Mesenchymal stem cell (in vitro differentiated cells and primary cell): ENCODE data around the gene TBCD.
A peak's percentile ranks its signal among the peaks of the same experiment; 100 is the strongest.

ENCODE experiments used
- DNase-seq: peaks from one replicate; pipeline ENCODE4 v3.0.0-alpha.2; 2013
- H2AFZ ChIP-seq: one replicate; pipeline ENCODE4 v1.6.1; 2013; ENCODE audit warnings: low read depth, mild to moderate bottlenecking, control low read depth, inconsistent platforms, low read length, moderate library complexity
- H2AK5ac ChIP-seq: 2 replicates; pipeline ENCODE4 v1.6.1; 2013; ENCODE audit warnings: low read length, moderate library complexity, mild to moderate bottlenecking, inconsistent platforms; ENCODE audit not compliant: severe bottlenecking
- H2BK120ac ChIP-seq: one replicate; pipeline ENCODE4 v1.6.1; 2013; ENCODE audit warnings: low read depth, mild to moderate bottlenecking, inconsistent platforms, low read length, moderate library complexity
- H2BK12ac ChIP-seq, 2 experiments: one replicate each; pipeline ENCODE4 v1.6.1; 2013; ENCODE audit warnings: inconsistent platforms in 2 of 2, low read length in 2 of 2, mild to moderate bottlenecking in 2 of 2, moderate library complexity in 2 of 2, control low read depth in 1 of 2
- H2BK15ac ChIP-seq: one replicate; pipeline ENCODE4 v1.6.1; 2013; ENCODE audit warnings: mild to moderate bottlenecking, low read depth, inconsistent platforms; ENCODE audit not compliant: poor library complexity, severe bottlenecking
- H2BK5ac ChIP-seq: 2 replicates; pipeline ENCODE4 v1.6.1; 2013; ENCODE audit warnings: low read depth, mild to moderate bottlenecking, low read length, control low read depth, inconsistent platforms; ENCODE audit not compliant: poor library complexity, severe bottlenecking
- H3K14ac ChIP-seq, 2 experiments: one replicate each; pipeline ENCODE4 v1.6.1; 2013; ENCODE audit warnings: inconsistent platforms in 2 of 2, low read length in 2 of 2, control low read depth in 1 of 2, mild to moderate bottlenecking in 1 of 2, moderate library complexity in 1 of 2
- H3K18ac ChIP-seq, 2 experiments: one replicate each; pipeline ENCODE4 v1.6.1; 2013; ENCODE audit warnings: inconsistent platforms in 2 of 2, low read length in 2 of 2, control low read depth in 1 of 2, low read depth in 1 of 2, mild to moderate bottlenecking in 1 of 2
- H3K23ac ChIP-seq, 2 experiments: one replicate each; pipeline ENCODE4 v1.6.1; 2013; ENCODE audit warnings: inconsistent platforms in 2 of 2, low read length in 2 of 2, mild to moderate bottlenecking in 2 of 2, moderate library complexity in 2 of 2, control low read depth in 1 of 2
- H3K27ac ChIP-seq: 2 replicates; pipeline ENCODE4 v1.5.1; 2013; ENCODE audit warnings: mild to moderate bottlenecking, moderate library complexity, low read length, control low read depth, inconsistent platforms; ENCODE audit not compliant: poor library complexity, severe bottlenecking
- H3K27me3 ChIP-seq, 2 experiments: 2 replicates each; pipeline versions ENCODE4 v1.6.1 to v1.7.0; 2013; ENCODE audit warnings: low read length in 2 of 2, mild to moderate bottlenecking in 2 of 2, moderate library complexity in 2 of 2, control low read depth in 1 of 2, inconsistent platforms in 1 of 2; ENCODE audit not compliant: control insufficient read depth in 1 of 2, insufficient read depth in 1 of 2
- H3K36me3 ChIP-seq, 2 experiments: 2 replicates each; pipeline versions ENCODE4 v1.6.1 to v1.7.0; 2013; ENCODE audit warnings: low read length in 2 of 2, control low read depth in 1 of 2, inconsistent platforms in 1 of 2, low read depth in 1 of 2, mild to moderate bottlenecking in 1 of 2; ENCODE audit not compliant: insufficient read depth in 2 of 2, control insufficient read depth in 1 of 2
- H3K4ac ChIP-seq, 2 experiments: one replicate each; pipeline ENCODE4 v1.6.1; 2013; ENCODE audit warnings: inconsistent platforms in 2 of 2, low read length in 2 of 2, mild to moderate bottlenecking in 2 of 2, moderate library complexity in 2 of 2, control low read depth in 1 of 2, low read depth in 1 of 2
- H3K4me1 ChIP-seq: 2 replicates; pipeline ENCODE4 v1.6.1; 2013; ENCODE audit warnings: low read depth, low read length, control low read depth; ENCODE audit not compliant: control insufficient read depth, insufficient read depth
- H3K4me2 ChIP-seq: 2 replicates; pipeline ENCODE4 v1.6.1; 2013; ENCODE audit warnings: low read length, mild to moderate bottlenecking, inconsistent platforms; ENCODE audit not compliant: poor library complexity, severe bottlenecking
- H3K4me3 ChIP-seq, 2 experiments: 2 replicates each; pipeline versions ENCODE4 v1.5.1 to v1.7.0; 2013; ENCODE audit warnings: low read length in 2 of 2, mild to moderate bottlenecking in 2 of 2, control low read depth in 1 of 2, low read depth in 1 of 2; ENCODE audit not compliant: insufficient read depth in 1 of 2
- H3K79me1 ChIP-seq: replicated peaks from 2 replicates; pipeline ENCODE4 v1.6.1; 2013; ENCODE audit warnings: mild to moderate bottlenecking, control low read depth, low read length, inconsistent platforms; ENCODE audit not compliant: poor library complexity, severe bottlenecking
- H3K9ac ChIP-seq: 2 replicates; pipeline ENCODE4 v1.7.0; 2013; ENCODE audit warnings: mild to moderate bottlenecking, low read length, moderate library complexity
- H3K9me3 ChIP-seq: 2 replicates; pipeline ENCODE4 v1.7.0; 2013; ENCODE audit warnings: mild to moderate bottlenecking, low read length; ENCODE audit not compliant: control insufficient read depth
- H4K8ac ChIP-seq: one replicate; pipeline ENCODE4 v1.6.1; 2013; ENCODE audit warnings: inconsistent platforms, mild to moderate bottlenecking, low read length, moderate library complexity
- H4K91ac ChIP-seq: one replicate; pipeline ENCODE4 v1.6.1; 2013; ENCODE audit warnings: mild to moderate bottlenecking, low read length, inconsistent platforms
- WGBS: methylation state at CpG from one replicate; pipeline ENCODE4 v1.1.7; 2013; ENCODE audit warnings: mixed read lengths; 5-methylcytosine and 5-hydroxymethylcytosine counted together

The TBCD gene

DNA sequence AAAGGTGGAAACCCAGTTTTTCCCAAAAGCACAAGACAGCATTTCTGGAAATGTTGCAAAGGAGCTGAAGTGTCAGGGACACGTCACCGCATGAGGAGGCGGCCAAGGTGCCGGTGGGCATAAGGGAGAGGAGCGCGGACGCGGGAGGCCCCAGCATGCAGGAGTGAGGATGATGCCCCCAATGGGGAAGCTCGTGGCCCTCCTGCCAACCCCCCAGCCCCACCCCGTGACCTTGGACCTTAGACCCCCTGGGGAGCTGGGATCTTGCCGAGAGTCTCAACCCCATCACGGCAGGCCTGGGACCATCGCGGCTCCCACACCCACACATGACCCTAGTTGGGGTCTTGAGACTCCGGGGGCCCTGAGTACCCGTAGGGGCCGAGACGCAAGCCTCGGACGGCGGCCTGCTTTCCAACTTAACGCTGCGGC, 208.1 kb downstream of the TBCD start:
- Histone ChIP-seq H2BK12ac (no peak overlapping the region), H3K9ac (no peak overlapping the region), H3K4me3 (no peak overlapping the region), H2AK5ac (no peak overlapping the region), H3K4ac (no peak overlapping the region), H2BK15ac (no peak overlapping the region), H3K14ac (no peak overlapping the region), H2BK120ac (no peak overlapping the region), H3K27ac (no peak overlapping the region), H3K23ac (no peak overlapping the region), H2BK5ac (no peak overlapping the region), H4K8ac (no peak overlapping the region), H3K79me1 (no peaks in the 10 kb centered on the region), H3K27me3 (no peaks in the 10 kb centered on the region), H3K4me2 (no peak overlapping the region), H3K9me3 (peaks cover 6% of the 10 kb centered on the region), H3K4me1 (peaks cover 9% of the 10 kb centered on the region), H3K18ac (no peak overlapping the region), H4K91ac (no peak overlapping the region), H2AFZ (no peak overlapping the region), H3K36me3 (peaks cover 6 to 20% of the 10 kb centered on the region in 2 experiments)
- DNase-seq = no peak
- 96% methylated on average over 23 of the region's 23 CpGs for WGBS

DNA sequence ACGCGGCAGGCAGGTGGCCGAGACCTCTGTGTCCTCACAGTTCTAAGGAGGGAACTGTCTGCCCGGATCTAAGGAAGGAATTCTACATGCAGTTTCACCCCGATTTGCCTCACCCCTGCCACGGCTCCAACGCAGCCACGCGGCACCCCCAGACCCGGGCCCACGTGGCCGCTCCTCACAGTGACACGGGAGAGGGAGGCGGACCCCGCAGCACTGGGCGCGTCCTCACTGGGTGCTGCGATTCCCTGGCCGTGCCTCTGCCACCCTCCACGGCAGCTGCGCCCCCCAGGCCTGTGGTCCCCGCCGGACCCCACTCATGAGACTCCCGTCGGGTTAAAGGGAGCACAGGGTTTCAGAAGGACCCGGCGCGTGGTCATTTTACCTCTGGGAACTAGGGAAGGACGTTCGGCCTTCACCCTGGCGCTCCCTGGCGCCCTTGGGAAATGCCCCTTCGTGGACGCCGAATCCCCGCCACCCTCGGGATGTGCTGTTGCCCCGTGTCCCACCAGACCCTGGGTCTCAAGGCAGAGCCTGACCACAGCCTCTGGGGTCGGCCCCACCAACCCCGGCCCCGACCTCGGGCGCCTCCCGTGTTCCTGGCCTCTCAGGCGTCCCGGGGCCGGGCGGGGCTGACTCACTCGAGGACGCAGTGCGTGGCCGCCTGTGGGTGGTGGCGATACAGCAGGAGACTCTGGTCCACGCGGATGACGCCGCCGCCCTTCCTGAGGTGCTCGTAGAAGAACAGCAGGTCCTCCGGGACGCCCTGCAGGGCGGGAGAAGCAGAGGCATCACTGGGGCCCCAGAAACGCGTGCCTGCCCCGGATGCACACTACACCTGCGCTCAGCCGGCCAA, 208.8 kb downstream of the TBCD start:
- no peak overlapping the region for H3K4me2 ChIP-seq
- H3K36me3 ChIP-seq = peaks cover 6 to 20% of the 10 kb centered on the region in 2 experiments
- H2BK12ac ChIP-seq = no peak overlapping the region
- no peak overlapping the region for H3K27ac ChIP-seq
- H3K4me1 ChIP-seq = peaks cover 9% of the 10 kb centered on the region
- no peak overlapping the region for H3K14ac ChIP-seq
- no peak overlapping the region for H2AK5ac ChIP-seq
- no peaks in the 10 kb centered on the region for H3K27me3 ChIP-seq
- no peak overlapping the region for H3K18ac ChIP-seq
- WGBS = 96% methylated on average over 67 of the region's 67 CpGs
- H4K8ac ChIP-seq = no peak overlapping the region
- DNase-seq = no peak
- H3K23ac ChIP-seq = no peak overlapping the region
- H2BK120ac ChIP-seq = no peak overlapping the region
- no peak overlapping the region for H2BK15ac ChIP-seq
- no peak overlapping the region for H2BK5ac ChIP-seq
- no peak overlapping the region for H2AFZ ChIP-seq
- H3K4me3 ChIP-seq = no peak overlapping the region
- no peak overlapping the region for H3K4ac ChIP-seq
- H3K9me3 ChIP-seq = no peaks in the 10 kb centered on the region
- H3K79me1 ChIP-seq = no peaks in the 10 kb centered on the region
- H3K9ac ChIP-seq = no peak overlapping the region
- no peak overlapping the region for H4K91ac ChIP-seq

DNA sequence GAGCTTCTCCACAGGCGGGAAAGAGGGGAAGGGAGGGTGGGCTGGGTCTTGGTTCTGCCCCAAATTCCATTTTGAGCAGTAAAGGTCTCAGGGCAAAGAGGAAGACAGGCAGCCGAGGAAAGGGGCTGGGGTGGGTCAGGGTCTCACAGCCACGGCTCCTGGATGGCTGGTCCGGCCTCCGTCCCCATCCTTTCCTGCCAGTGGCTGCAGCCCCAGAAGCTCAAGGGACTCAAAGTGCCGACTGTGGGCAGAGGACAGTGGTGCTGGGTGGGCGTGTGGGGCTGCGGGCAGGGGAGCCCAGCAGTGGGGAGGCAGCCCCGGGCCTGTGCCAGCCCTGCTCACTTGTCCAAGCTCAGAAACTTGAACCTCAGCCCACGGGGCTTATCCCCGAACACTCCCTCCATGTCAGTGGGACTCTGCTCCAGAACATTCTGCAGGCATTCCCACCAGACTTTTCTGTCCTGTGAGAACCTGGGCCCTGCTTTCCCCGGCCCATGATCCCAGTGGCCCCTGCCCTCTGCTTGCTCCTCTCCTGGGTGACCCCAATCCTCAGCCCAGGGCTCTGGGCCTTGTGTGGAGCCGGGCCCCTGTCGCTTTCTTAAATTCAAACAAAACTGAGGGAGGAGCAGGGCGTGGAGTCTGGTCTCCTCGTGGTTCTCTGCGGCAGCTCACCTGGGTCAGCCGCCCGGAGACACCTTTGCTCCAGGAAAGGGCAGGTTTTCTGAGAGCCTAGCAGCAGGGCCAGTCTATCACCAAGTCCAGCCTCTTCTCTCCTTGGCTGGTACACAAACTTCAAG, 209.7 kb downstream of the TBCD start:
- no peaks in the 10 kb centered on the region for H3K79me1 ChIP-seq
- H3K4me1 ChIP-seq = peaks cover 9% of the 10 kb centered on the region
- H3K36me3 ChIP-seq = peaks cover 6 to 15% of the 10 kb centered on the region in 2 experiments
- no peak overlapping the region for H2BK15ac ChIP-seq
- no peak overlapping the region for H3K4me3 ChIP-seq
- H2BK12ac ChIP-seq = no peak overlapping the region
- no peak overlapping the region for H2AFZ ChIP-seq
- H4K8ac ChIP-seq = no peak overlapping the region
- no peak overlapping the region for H4K91ac ChIP-seq
- no peak overlapping the region for H2BK5ac ChIP-seq
- WGBS = 96% methylated on average over 19 of the region's 19 CpGs
- H3K27ac ChIP-seq = no peak overlapping the region
- no peak overlapping the region for H3K9ac ChIP-seq
- H3K27me3 ChIP-seq = no peaks in the 10 kb centered on the region
- H3K9me3 ChIP-seq = no peaks in the 10 kb centered on the region
- no peak overlapping the region for H3K23ac ChIP-seq
- no peak overlapping the region for H3K14ac ChIP-seq
- DNase-seq = no peak
- no peak overlapping the region for H3K4ac ChIP-seq
- H2AK5ac ChIP-seq = no peak overlapping the region
- H3K4me2 ChIP-seq = no peak overlapping the region
- no peak overlapping the region for H2BK120ac ChIP-seq
- no peak overlapping the region for H3K18ac ChIP-seq

DNA sequence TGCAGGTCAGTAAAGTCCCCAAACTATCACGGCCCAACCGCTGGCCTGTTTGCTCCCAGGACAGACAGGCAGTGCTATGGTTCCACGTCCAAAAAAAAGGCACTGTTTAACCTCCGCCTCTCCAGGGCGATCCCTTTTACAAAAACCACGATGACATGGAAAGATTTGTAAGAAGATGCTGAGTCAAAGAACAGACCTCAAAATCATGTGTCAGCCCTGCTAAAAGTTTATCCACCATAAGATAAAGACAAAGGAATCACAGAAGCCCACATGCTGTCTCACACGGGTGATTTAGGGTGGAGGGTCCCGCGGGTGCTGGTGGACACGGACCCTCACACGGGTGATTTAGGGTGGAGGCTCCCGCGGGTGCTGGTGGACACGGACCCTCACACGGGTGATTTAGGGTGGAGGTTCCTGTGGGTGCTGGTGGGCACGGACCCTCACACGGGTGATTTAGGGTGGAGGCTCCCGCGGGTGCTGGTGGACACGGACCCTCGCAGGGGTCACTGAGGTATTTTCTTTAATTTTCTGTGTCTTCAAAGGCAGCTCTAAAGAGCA, 210.4 kb downstream of the TBCD start:
- Histone ChIP-seq H2BK15ac (no peak overlapping the region), H2BK120ac (no peak overlapping the region), H4K91ac (no peak overlapping the region), H3K4me2 (no peak overlapping the region), H2BK12ac (no peak overlapping the region), H4K8ac (no peak overlapping the region), H3K18ac (no peak overlapping the region), H3K14ac (no peak overlapping the region), H2AFZ (no peak overlapping the region), H3K27ac (no peak overlapping the region), H3K9me3 (no peaks in the 10 kb centered on the region), H3K9ac (peak overlapping the region; percentile 85), H3K36me3 (peaks cover 6 to 8% of the 10 kb centered on the region in 2 experiments), H3K79me1 (no peaks in the 10 kb centered on the region), H3K4me1 (peaks cover 9% of the 10 kb centered on the region), H3K4me3 (no peak overlapping the region), H2BK5ac (no peak overlapping the region), H2AK5ac (no peak overlapping the region), H3K27me3 (no peaks in the 10 kb centered on the region), H3K23ac (no peak overlapping the region), H3K4ac (no peak overlapping the region)
- peak; percentile 13 for DNase-seq
- WGBS = 93% methylated on average over 15 of the region's 21 CpGs
